ENCODE data around the gene C1QTNF1. TPM values are rescaled to one million over a fixed set of nuclear protein-coding genes. Genes with fewer than 3 reads are reported as not detected.

C1QTNF1 gene
- polyA plus RNA-seq, 1 of the 3 experiments (the other 2 are of a cell fraction), result 14.3 TPM

DNA sequence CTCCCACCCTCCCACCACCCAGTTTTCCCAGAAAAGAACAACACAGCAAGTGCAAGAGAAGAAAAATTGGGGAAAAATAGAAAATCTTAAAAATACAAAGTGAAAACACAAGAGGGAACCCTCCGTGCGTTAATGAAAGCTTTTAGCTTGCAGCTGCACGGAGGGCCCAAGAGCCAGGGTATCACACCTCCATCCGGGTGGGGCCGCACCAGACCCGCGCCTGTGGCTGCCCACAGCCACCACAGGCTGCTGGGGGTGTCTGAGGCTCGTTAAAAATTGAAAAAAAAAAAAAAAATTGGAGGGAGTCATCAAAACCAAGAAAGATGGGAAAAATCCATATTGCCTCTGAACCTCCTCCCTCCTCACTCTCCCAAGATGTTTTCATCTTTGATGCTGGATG lies 69.3 kb downstream of the C1QTNF1 start (continued):
- TF ChIP-seq EP300 (IDR thresholded peaks at IDR 0.05; ENCODE audit: borderline replicate concordance in 1 of 2, low read depth in 1 of 2, low read length in 1 of 2), result no peak

- Histone ChIP-seq H3K27ac (ENCODE audit: low read depth in 2 of 2, low read length in 1 of 2) (no peak overlapping the region), H3K9ac (no peak overlapping the region), H3K36me3 (replicated peaks in 1 of 2; ENCODE audit: control insufficient read depth in 1 of 2, insufficient read depth in 2 of 2, low read length in 1 of 2) (no peaks in the 10 kb centered on the region), H4K20me1 (ENCODE audit: insufficient read depth) (no peaks in the 10 kb centered on the region), H3K9me3 (no peaks in the 10 kb centered on the region), H3K4me1 (ENCODE audit: control insufficient read depth in 1 of 2, insufficient read depth in 2 of 2, low read depth in 1 of 2, low read length in 1 of 2) (no peaks in the 10 kb centered on the region; a peak in 1 of 4 replicates), H2AFZ (ENCODE audit: low read depth) (no peak overlapping the region), H3K27me3 (ENCODE audit: insufficient read depth) (peaks cover 29% of the 10 kb centered on the region), H3K9me2 (no peaks in the 10 kb centered on the region), H3F3A (replicated peaks; ENCODE audit: insufficient read depth) (no peaks in the 10 kb centered on the region), H3K4me3 (ENCODE audit: low read depth in 2 of 2, low read length in 1 of 2) (no peak overlapping the region), H3K4me2 (no peak overlapping the region), H3K79me2 (ENCODE audit: insufficient read depth) (no peaks in the 10 kb centered on the region)
- CTCF ChIA-PET, result interaction anchor here (0.7 to 45.1 kb wide), 17 partner anchors 8 to 614 kb away, joined by 3 to 1305 read pairs (median 7); no protein-coding TSS in a partner anchor
- POLR2A ChIA-PET, result no interaction called here
- TF ChIP-seq, protein P1, sequence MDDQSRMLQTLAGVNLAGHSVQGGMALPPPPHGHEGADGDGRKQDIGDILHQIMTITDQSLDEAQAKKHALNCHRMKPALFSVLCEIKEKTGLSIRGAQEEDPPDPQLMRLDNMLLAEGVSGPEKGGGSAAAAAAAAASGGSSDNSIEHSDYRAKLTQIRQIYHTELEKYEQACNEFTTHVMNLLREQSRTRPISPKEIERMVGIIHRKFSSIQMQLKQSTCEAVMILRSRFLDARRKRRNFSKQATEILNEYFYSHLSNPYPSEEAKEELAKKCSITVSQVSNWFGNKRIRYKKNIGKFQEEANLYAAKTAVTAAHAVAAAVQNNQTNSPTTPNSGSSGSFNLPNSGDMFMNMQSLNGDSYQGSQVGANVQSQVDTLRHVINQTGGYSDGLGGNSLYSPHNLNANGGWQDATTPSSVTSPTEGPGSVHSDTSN (IDR thresholded peaks at IDR 0.05), result no peak
- TF ChIP-seq TEAD4 (IDR thresholded peaks at IDR 0.05; ENCODE audit: borderline replicate concordance, insufficient read depth), result no peak
- TF ChIP-seq CHD2 (IDR thresholded peaks at IDR 0.05; ENCODE audit: low read length, partially characterized antibody), result no peak
- WGBS (ENCODE audit: low lambda C conversion rate), result 80% methylated on average over 17 of the region's 17 CpGs
- no peak for DNase-seq
Observed at GRCh38 chr17:79094261-79094660, 70.3 kb downstream of the C1QTNF1 start.

DNA sequence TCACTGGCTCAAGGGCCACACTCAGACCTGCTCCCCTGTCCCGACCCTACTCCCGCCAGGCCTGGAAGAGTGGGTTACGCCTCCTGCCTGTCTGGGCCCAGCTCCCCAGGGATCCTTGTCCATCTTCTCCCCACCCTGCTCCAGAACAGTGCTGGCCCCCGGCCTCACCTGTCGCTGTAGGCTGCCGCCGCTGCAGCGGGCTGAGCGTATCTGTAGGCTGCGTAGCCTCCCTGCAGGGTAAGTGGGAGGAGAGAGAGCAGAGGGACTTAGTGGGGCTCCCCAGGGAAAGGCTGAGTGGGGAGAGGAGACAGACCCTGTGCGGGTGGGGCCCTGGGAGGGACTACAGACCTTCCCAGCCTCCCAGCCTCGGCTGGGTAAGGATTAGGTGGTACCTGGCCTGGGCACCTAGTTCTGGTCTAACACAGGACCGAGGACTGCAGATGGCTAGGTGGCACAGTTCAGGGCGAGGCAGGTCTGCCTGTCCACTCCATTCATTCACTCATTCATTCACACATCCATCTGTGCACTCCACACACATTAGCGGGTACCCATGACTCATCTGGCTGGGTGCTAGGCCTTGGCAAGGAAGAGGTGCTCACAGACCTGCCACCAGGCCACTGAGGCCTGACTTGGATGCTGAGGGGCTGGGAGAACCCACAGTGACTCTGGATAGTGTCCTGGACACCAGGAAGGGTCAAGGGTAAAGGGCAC lies 71.5 kb downstream of the C1QTNF1 start:
- CTCF ChIA-PET, result interaction anchor here (0.7 to 45.1 kb wide), 10 partner anchors 9 to 306 kb away, joined by 3 to 1305 read pairs (median 12); no protein-coding TSS in a partner anchor
- TF ChIP-seq JUND (IDR thresholded peaks at IDR 0.05), result no peak
- TF ChIP-seq, protein P2, sequence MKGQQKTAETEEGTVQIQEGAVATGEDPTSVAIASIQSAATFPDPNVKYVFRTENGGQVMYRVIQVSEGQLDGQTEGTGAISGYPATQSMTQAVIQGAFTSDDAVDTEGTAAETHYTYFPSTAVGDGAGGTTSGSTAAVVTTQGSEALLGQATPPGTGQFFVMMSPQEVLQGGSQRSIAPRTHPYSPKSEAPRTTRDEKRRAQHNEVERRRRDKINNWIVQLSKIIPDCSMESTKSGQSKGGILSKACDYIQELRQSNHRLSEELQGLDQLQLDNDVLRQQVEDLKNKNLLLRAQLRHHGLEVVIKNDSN (IDR thresholded peaks at IDR 0.05; ENCODE audit: borderline replicate concordance, low read depth), result no peak
- TF ChIP-seq GABPA (IDR thresholded peaks at IDR 0.05; ENCODE audit: low read depth), result no peak
- no peak for TF ChIP-seq CHD2 (IDR thresholded peaks at IDR 0.05; ENCODE audit: low read length, partially characterized antibody)
- no peak for TF ChIP-seq YY1 (IDR thresholded peaks at IDR 0.05; ENCODE audit: low read depth)
- H3K27me3 ChIP-seq (ENCODE audit: insufficient read depth), result peaks cover 40% of the 10 kb centered on the region

More for the DNA sequence above, 71.5 kb downstream of the C1QTNF1 start:
- Histone ChIP-seq H3K9me2 (no peaks in the 10 kb centered on the region), H2AFZ (ENCODE audit: low read depth) (no peak overlapping the region), H3K9ac (no peak overlapping the region), H3K9me3 (no peaks in the 10 kb centered on the region), H3K79me2 (ENCODE audit: insufficient read depth) (no peaks in the 10 kb centered on the region), H3K4me2 (no peak overlapping the region), H3K4me1 (ENCODE audit: control insufficient read depth in 1 of 2, insufficient read depth in 2 of 2, low read depth in 1 of 2, low read length in 1 of 2) (no peaks in the 10 kb centered on the region; a peak in 1 of 4 replicates), H3K4me3 (ENCODE audit: low read depth in 2 of 2, low read length in 1 of 2) (no peak overlapping the region), H4K20me1 (ENCODE audit: insufficient read depth) (no peaks in the 10 kb centered on the region), H3K36me3 (replicated peaks in 1 of 2; ENCODE audit: control insufficient read depth in 1 of 2, insufficient read depth in 2 of 2, low read length in 1 of 2) (no peaks in the 10 kb centered on the region), H3K27ac (ENCODE audit: low read depth in 2 of 2, low read length in 1 of 2) (no peak overlapping the region), H3F3A (replicated peaks; ENCODE audit: insufficient read depth) (no peaks in the 10 kb centered on the region)
- POLR2A ChIA-PET, result no interaction called here
- WGBS (ENCODE audit: low lambda C conversion rate), result 79% methylated on average over 15 of the region's 15 CpGs
- DNase-seq, result no peak

All from SK-N-SH (cell line).